B cell (primary cell): ENCODE results near the gene MRPS6. TPM values are rescaled to one million over a fixed set of nuclear protein-coding genes. Genes with fewer than 3 reads are reported as not detected.

Experiments
- ATAC-seq: fragments of 200-7000 bp; cut with Tn5 transposase; one replicate; pipeline ENCODE4 v1.10.0; 2021; ENCODE audit warnings: low read depth, mild to moderate bottlenecking, moderate number of reproducible peaks, moderate library complexity
- CTCF ChIA-PET: fragments of 350-600 bp; sonication (Branson Sonifier 250); formaldehyde crosslinking; loops from one replicate; lab custom pipeline; 2021; ENCODE audit warnings: antibody characterized with exemption, inconsistent platforms; lab: Charles Lee
- POLR2A ChIA-PET: fragments of 350-600 bp; sonication (Branson Sonifier 250); formaldehyde crosslinking; loops from one replicate; lab custom pipeline; 2021; ENCODE audit warnings: antibody characterized with exemption; lab: Charles Lee
- DNase-seq: peaks from one replicate; pipeline ENCODE4 v3.0.0; 2013
- H2AFZ ChIP-seq: 2 replicates; pipeline ENCODE4 v1.6.1; 2012; ENCODE audit warnings: mild to moderate bottlenecking, low read depth, low read length; ENCODE audit not compliant: insufficient read depth, poor library complexity, severe bottlenecking
- H3K27ac ChIP-seq, 2 donors: 1 replicate in 1 of 2; 2 replicates in 1 of 2; pipeline ENCODE4 v1.5.1; 2012 to 2013; ENCODE audit warnings: low read length in 2 of 2, mild to moderate bottlenecking in 2 of 2, moderate library complexity in 1 of 2
- H3K27me3 ChIP-seq, 4 experiments: fragments of 200-600 bp in 1 of 4; sonication (generic) in 1 of 4; replicated peaks in 1 of 4; 1 replicate in 2 of 4; 2 replicates in 2 of 4; pipeline versions ENCODE4 v1.6.1 to v1.7.0; 2013 to 2016; ENCODE audit warnings: low read length in 3 of 4, mild to moderate bottlenecking in 2 of 4, mixed read lengths in 1 of 4, moderate library complexity in 1 of 4; ENCODE audit not compliant: insufficient read depth in 4 of 4, control insufficient read depth in 3 of 4; ENCODE audit errors: control extremely low read depth in 1 of 4
- H3K36me3 ChIP-seq, 2 experiments: replicated peaks in 1 of 2; 1 replicate in 1 of 2; 2 replicates in 1 of 2; pipeline versions ENCODE4 v1.6.1 to v1.7.1; 2013; ENCODE audit warnings: low read length in 1 of 2; ENCODE audit not compliant: insufficient read depth in 2 of 2, control insufficient read depth in 1 of 2; ENCODE audit errors: control extremely low read depth in 1 of 2, extremely low read depth in 1 of 2
- H3K4me1 ChIP-seq, 2 donors: fragments of 200-600 bp in 1 of 2; sonication (generic) in 1 of 2; 1 replicate in 1 of 2; 2 replicates in 1 of 2; pipeline versions ENCODE4 v1.5.1 to v1.6.1; 2013 to 2017; ENCODE audit warnings: low read length in 2 of 2; ENCODE audit not compliant: control insufficient read depth in 2 of 2, insufficient read depth in 2 of 2
- H3K4me2 ChIP-seq: replicated peaks from 2 replicates; pipeline ENCODE3; 2012; ENCODE audit warnings: mild to moderate bottlenecking, low read depth, low read length; ENCODE audit not compliant: poor library complexity, severe bottlenecking
- H3K4me3 ChIP-seq, 5 experiments: fragments of 200-600 bp in 1 of 5; sonication (generic) in 1 of 5; 1 replicate in 3 of 5; 2 replicates in 2 of 5; pipeline versions ENCODE4 v1.5.1 to v1.7.0; 2011 to 2016; ENCODE audit warnings: low read length in 4 of 5, mild to moderate bottlenecking in 4 of 5, low read depth in 2 of 5, control low read depth in 1 of 5, moderate library complexity in 1 of 5; ENCODE audit not compliant: insufficient read depth in 1 of 5; ENCODE audit errors: control extremely low read depth in 1 of 5, extremely low read depth in 1 of 5
- H3K79me2 ChIP-seq: fragments of 200-600 bp; sonication (generic); one replicate; pipeline ENCODE4 v1.6.0; 2016; ENCODE audit warnings: low read length; ENCODE audit not compliant: control insufficient read depth, insufficient read depth
- H3K9ac ChIP-seq: fragments of 200-600 bp; sonication (generic); 2 replicates; pipeline ENCODE4 v1.6.1; 2017; ENCODE audit warnings: mild to moderate bottlenecking, low read length, moderate library complexity
- H3K9me3 ChIP-seq, 3 donors: one replicate each; pipeline versions ENCODE4 v1.6.1 to v1.7.1; 2013; ENCODE audit warnings: low read length in 2 of 3; ENCODE audit not compliant: control insufficient read depth in 2 of 3, insufficient read depth in 1 of 3; ENCODE audit errors: control extremely low read depth in 1 of 3
- H4K20me1 ChIP-seq: 2 replicates; pipeline ENCODE4 v1.6.0; 2012; ENCODE audit warnings: mild to moderate bottlenecking, low read length; ENCODE audit not compliant: insufficient read depth, control insufficient read depth, poor library complexity, severe bottlenecking
- H3K27ac Mint-ChIP-seq: one replicate; pipeline ENCODE4 v1.8.0; 2021; ENCODE audit warnings: mixed read lengths
- H3K27me3 Mint-ChIP-seq: one replicate; pipeline ENCODE4 v1.8.0; 2021; ENCODE audit warnings: mixed read lengths
- H3K4me1 Mint-ChIP-seq: one replicate; pipeline ENCODE4 v1.8.0; 2021; ENCODE audit warnings: mixed read lengths
- H3K4me3 Mint-ChIP-seq: one replicate; pipeline ENCODE4 v1.8.0; 2021; ENCODE audit warnings: mixed read lengths
- H3K9me3 Mint-ChIP-seq: one replicate; pipeline ENCODE4 v1.8.0; 2022; ENCODE audit warnings: mixed read lengths; ENCODE audit not compliant: insufficient read depth
- CTCF ChIP-seq: fragments of 200-600 bp; IDR thresholded peaks from one replicate; pipeline ENCODE4 v1.8.0; 2022; ENCODE audit warnings: antibody characterized with exemption, mild to moderate bottlenecking
- EZH2 ChIP-seq: IDR thresholded peaks from 2 replicates; pipeline ENCODE4 v1.6.1; 2012; ENCODE audit warnings: borderline replicate concordance, low read depth, mild to moderate bottlenecking, moderate library complexity, low read length; ENCODE audit not compliant: insufficient read depth, poor library complexity, severe bottlenecking
- WGBS: methylation state at CpG from one replicate; pipeline ENCODE4 v1.1.5; 2013; ENCODE audit warnings: missing lambda C conversion rate; ENCODE audit not compliant: insufficient coverage; 5-methylcytosine and 5-hydroxymethylcytosine counted together
- intact Hi-C: fragments of 100-400 bp; cut with micrococcal nuclease; formaldehyde crosslinking; loops from one replicate; pipeline ENCODE4 v1.10.0; 2022
- polyA plus RNA-seq: library from polyadenylated mRNA; depleted of rRNA; stranded (reverse); fragments of >200 nt; gene quantifications from 2 replicates; pipeline ENCODE4 v1.2.3, GENCODE V29; 2012
- total RNA-seq, 2 donors: library from RNA; stranded (reverse); fragments of 120-200 nt in 1 of 2; gene quantifications; 1 replicate in 1 of 2; 2 replicates in 1 of 2; pipeline versions ENCODE4 v1.2.3 to v1.2.4, GENCODE V29; 2013 to 2022

Gene MRPS6
- total and polyA plus RNA-seq, 2 donors (not counting 1 experiment from before 2014, with no cell fraction given): 15.7 to 37.9 TPM

GRCh38 chr21:34027721-34028461 lies 45.5 kb upstream of the MRPS6 start:
- ChIA-PET POLR2A (no interaction called here), CTCF (no interaction called here)
- H3K27me3 ChIP-seq: no peaks in the 10 kb centered on the region
- H3K9me3 Mint-ChIP-seq: peaks cover 2% of the 10 kb centered on the region
- no peaks in the 10 kb centered on the region for H3K79me2 ChIP-seq
- H3K27ac ChIP-seq: no peak overlapping the region
- DNase-seq (no peak), ATAC-seq (no peak)
- no peak overlapping the region for H3K4me3 ChIP-seq
- no peaks in the 10 kb centered on the region for H4K20me1 ChIP-seq
- H3K36me3 ChIP-seq: no peaks in the 10 kb centered on the region
- H3K9me3 ChIP-seq: peaks cover 0 to 7% (median 0%) of the 10 kb centered on the region in 3 donors
- intact Hi-C loops: no loop called here
- WGBS: 100% methylated on average over 1 of the region's 9 CpGs
- TF ChIP-seq EZH2 (no peak), CTCF (no peak)
- peaks cover 8 to 10% of the 10 kb centered on the region in 2 donors for H3K4me1 ChIP-seq
- no peak overlapping the region for H3K9ac ChIP-seq
- H3K27ac Mint-ChIP-seq: no peak overlapping the region
- no peak overlapping the region for H3K4me3 Mint-ChIP-seq
- H3K4me2 ChIP-seq: no peak overlapping the region
- no peak overlapping the region for H2AFZ ChIP-seq
- no peaks in the 10 kb centered on the region for H3K27me3 Mint-ChIP-seq
- peaks cover 16% of the 10 kb centered on the region for H3K4me1 Mint-ChIP-seq

GRCh38 chr21:34029743-34030528 lies 43.4 kb upstream of the MRPS6 start:
- Mint-ChIP-seq H3K4me3 (peak overlapping the region; percentile 81), H3K27ac (peak overlapping the region; percentile 82), H3K4me1 (peaks cover 16% of the 10 kb centered on the region), H3K27me3 (no peaks in the 10 kb centered on the region), H3K9me3 (peaks cover 2% of the 10 kb centered on the region)
- intact Hi-C loops: no loop called here
- no peaks in the 10 kb centered on the region for H3K27me3 ChIP-seq
- no peaks in the 10 kb centered on the region for H3K36me3 ChIP-seq
- H3K27ac ChIP-seq: no peak overlapping the region
- H3K79me2 ChIP-seq: no peaks in the 10 kb centered on the region
- ATAC-seq: peak; percentile 96
- 76% methylated on average over 8 of the region's 13 CpGs for WGBS
- H3K4me1 ChIP-seq: peaks cover 0 to 2% of the 10 kb centered on the region in 2 donors
- CTCF ChIA-PET: interaction anchor here (1.6 to 1.7 kb wide), 2 partner anchors 80 to 318 kb away, joined by 3 to 4 read pairs; no protein-coding TSS in a partner anchor
- TF ChIP-seq EZH2 (no peak), CTCF (no peak)
- peaks cover 0 to 7% (median 0%) of the 10 kb centered on the region in 3 donors for H3K9me3 ChIP-seq
- H2AFZ ChIP-seq: no peak overlapping the region
- peak overlapping the region; percentile 48 for H3K4me2 ChIP-seq
- POLR2A ChIA-PET: no interaction called here
- no peak overlapping the region for H3K9ac ChIP-seq
- no peaks in the 10 kb centered on the region for H4K20me1 ChIP-seq
- peak; percentile 70 for DNase-seq
- H3K4me3 ChIP-seq: no peak overlapping the region
